Epithelial cell of esophagus (primary cell): ENCODE results near the gene SH3RF1.
"Not testable (repeated sequence)": the region's sequence is repeated elsewhere in the genome, so short reads cannot be mapped to it uniquely, and the experiment has no call there.

ENCODE experiments used
- DNase-seq: peaks from one replicate; pipeline ENCODE4 v3.0.0; 2010; ENCODE audit warnings: low read depth
- H3K4me3 ChIP-seq: 2 replicates; pipeline ENCODE4 v1.5.1; 2011; ENCODE audit warnings: mild to moderate bottlenecking, low read length, control low read depth
- CTCF ChIP-seq: IDR thresholded peaks from 2 replicates; pipeline ENCODE4 v1.5.1; 2011; ENCODE audit warnings: low read depth, mild to moderate bottlenecking, low read length, control low read depth, inconsistent platforms; ENCODE audit not compliant: insufficient read depth; ENCODE audit errors: missing control alignments

Gene SH3RF1

GRCh38 chr4:169189372-169189771 lies 81.4 kb downstream of the SH3RF1 start:
- no peak for DNase-seq
- no peak for TF ChIP-seq CTCF
- H3K4me3 ChIP-seq, result no peak overlapping the region

GRCh38 chr4:169188204-169188603 lies 82.6 kb downstream of the SH3RF1 start:
- no peak overlapping the region for H3K4me3 ChIP-seq
- TF ChIP-seq CTCF, result no peak
- DNase-seq, result no peak

GRCh38 chr4:169185133-169185956 lies 85.4 kb downstream of the SH3RF1 start:
- no peak overlapping the region for H3K4me3 ChIP-seq
- peak; percentile 20 for TF ChIP-seq CTCF
- peak; percentile 18 for DNase-seq

- no peak for TF ChIP-seq CTCF
- H3K4me3 ChIP-seq, result no peak overlapping the region
- DNase-seq, result peak; percentile 49
Measured at GRCh38 chr4:169184686-169185085, 86.1 kb downstream of the SH3RF1 start.

GRCh38 chr4:169184236-169184635 lies 86.5 kb downstream of the SH3RF1 start:
- no peak for DNase-seq
- no peak overlapping the region for H3K4me3 ChIP-seq
- TF ChIP-seq CTCF, result no peak

- TF ChIP-seq CTCF, result no peak
- no peak for DNase-seq
Measured at GRCh38 chr4:169183581-169183980, 87.2 kb downstream of the SH3RF1 start.

GRCh38 chr4:169179609-169180521 lies 90.9 kb downstream of the SH3RF1 start:
- TF ChIP-seq CTCF, result no peak
- peak; percentile 36 for DNase-seq
- no peak overlapping the region for H3K4me3 ChIP-seq

More at GRCh38 chr4:169183581-169183980, 87.2 kb downstream of the SH3RF1 start:
- H3K4me3 ChIP-seq, result no peak overlapping the region

- DNase-seq, H3K4me3 ChIP-seq: not testable (repeated sequence)
Measured at GRCh38 chr4:169178092-169178491, 92.7 kb downstream of the SH3RF1 start.
